HG03045 (cell line): ENCODE results near the gene PJVK.
"Not testable (repeated sequence)": the region's sequence is repeated elsewhere in the genome, so short reads cannot be mapped to it uniquely, and the experiment has no call there.

Source experiments
- ATAC-seq: cut with Tn5 transposase; IDR thresholded peaks from one replicate; pipeline ENCODE4 v1.9.1; 2021; ENCODE audit warnings: mild to moderate bottlenecking, moderate library complexity; ENCODE audit not compliant: unreplicated experiment

Gene PJVK

GRCh38 chr2:178429336-178429735, 21.8 kb upstream of the PJVK start:
- no peak for ATAC-seq

- no peak for ATAC-seq
These were observed 14.5 kb upstream of the PJVK start for GRCh38 chr2:178436662-178437061.

- ATAC-seq, result no peak
These were observed 9.8 kb upstream of the PJVK start for GRCh38 chr2:178441426-178441825.

- no peak for ATAC-seq
These were observed 2.1 kb upstream of the PJVK start for GRCh38 chr2:178448968-178449661.

GRCh38 chr2:178449700-178450523, 1.3 kb upstream of the PJVK start:
- peak; percentile 6 for ATAC-seq

- peak; percentile 45 for ATAC-seq
These were observed 729 bp upstream of the PJVK start for GRCh38 chr2:178450524-178450773.

- no peak for ATAC-seq
These were observed 1.2 kb downstream of the PJVK start for GRCh38 chr2:178452334-178452733.

- no peak for ATAC-seq
These were observed 1.7 kb downstream of the PJVK start for GRCh38 chr2:178452870-178453269.

- ATAC-seq, result no peak
These were observed 4.8 kb downstream of the PJVK start for GRCh38 chr2:178455947-178456346.

GRCh38 chr2:178457390-178457886, 6.3 kb downstream of the PJVK start:
- ATAC-seq, result no peak

GRCh38 chr2:178469219-178469849, 18.2 kb downstream of the PJVK start:
- ATAC-seq, result no peak

GRCh38 chr2:178471313-178471712, 20.1 kb downstream of the PJVK start:
- ATAC-seq, result not testable (repeated sequence)

GRCh38 chr2:178473373-178473772, 22.2 kb downstream of the PJVK start:
- ATAC-seq, result no peak

GRCh38 chr2:178473931-178474330, 22.8 kb downstream of the PJVK start:
- ATAC-seq, result no peak

GRCh38 chr2:178474560-178474959, 23.4 kb downstream of the PJVK start:
- ATAC-seq, result no peak

GRCh38 chr2:178476477-178476876, 25.3 kb downstream of the PJVK start:
- no peak for ATAC-seq

GRCh38 chr2:178477443-178478129, 26.4 kb downstream of the PJVK start:
- no peak for ATAC-seq

GRCh38 chr2:178478130-178478438, 26.9 kb downstream of the PJVK start:
- peak; percentile 0 for ATAC-seq

GRCh38 chr2:178478439-178479274, 27.5 kb downstream of the PJVK start, which contains the start of gene FKBP7:
TSS of gene FKBP7 (minus strand) at chr2:178478600. CDS start at chr2:178478499, 101 bp downstream.
- peak; percentile 44 for ATAC-seq

GRCh38 chr2:178479275-178479616, 28.1 kb downstream of the PJVK start:
- no peak for ATAC-seq
